ENCODE data around the gene OSBPL2. TPM values are rescaled to one million over a fixed set of nuclear protein-coding genes. Genes with fewer than 3 reads are reported as not detected.
A peak's percentile ranks its signal among the peaks of the same experiment; 100 is the strongest.

The OSBPL2 gene
- total and polyA plus RNA-seq, 9 of the 15 experiments (the other 6 are each of a cell fraction or from before 2014, with no cell fraction given) = 2.5 to 25.6 (median 14.1) TPM

DNA sequence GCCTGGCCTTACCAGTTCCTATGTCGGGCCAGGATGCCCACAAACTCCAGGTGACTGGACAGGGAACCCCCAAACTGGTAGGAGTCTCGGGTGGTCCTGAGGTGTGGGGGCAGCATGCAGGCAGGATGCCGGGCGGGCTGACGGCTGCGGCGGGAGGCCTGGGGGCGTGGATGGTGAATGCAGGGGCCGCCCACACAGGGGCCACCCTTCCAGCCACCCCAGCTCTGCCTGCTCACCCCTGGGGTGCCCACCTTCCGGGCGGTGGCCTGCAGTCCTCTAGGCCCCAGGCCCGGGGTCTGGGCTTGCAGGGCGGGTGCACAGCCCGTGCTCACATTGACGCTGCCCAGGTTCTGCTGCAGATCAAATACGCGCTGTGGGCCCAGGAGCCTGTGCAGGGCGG, 72.8 kb downstream of the OSBPL2 start:
- TF ChIP-seq RB1 (IDR thresholded peaks at IDR 0.05; ENCODE audit: low read depth) (no peak), CBFA2T3 (IDR thresholded peaks at IDR 0.05) (no peak), ZEB2 (IDR thresholded peaks at IDR 0.05) (no peak), ASH1L (IDR thresholded peaks at IDR 0.05; ENCODE audit: borderline replicate concordance, low read depth, partially characterized antibody) (no peak), SMC3 (conservative IDR thresholded peaks at IDR 0.05; ENCODE audit: insufficient read depth, low read depth, low read length) (no peak), RBM14 (IDR thresholded peaks at IDR 0.05; ENCODE audit: borderline replicate concordance, insufficient read depth, low read depth, low read length) (no peak)
- TF ChIP-seq, protein P1, sequence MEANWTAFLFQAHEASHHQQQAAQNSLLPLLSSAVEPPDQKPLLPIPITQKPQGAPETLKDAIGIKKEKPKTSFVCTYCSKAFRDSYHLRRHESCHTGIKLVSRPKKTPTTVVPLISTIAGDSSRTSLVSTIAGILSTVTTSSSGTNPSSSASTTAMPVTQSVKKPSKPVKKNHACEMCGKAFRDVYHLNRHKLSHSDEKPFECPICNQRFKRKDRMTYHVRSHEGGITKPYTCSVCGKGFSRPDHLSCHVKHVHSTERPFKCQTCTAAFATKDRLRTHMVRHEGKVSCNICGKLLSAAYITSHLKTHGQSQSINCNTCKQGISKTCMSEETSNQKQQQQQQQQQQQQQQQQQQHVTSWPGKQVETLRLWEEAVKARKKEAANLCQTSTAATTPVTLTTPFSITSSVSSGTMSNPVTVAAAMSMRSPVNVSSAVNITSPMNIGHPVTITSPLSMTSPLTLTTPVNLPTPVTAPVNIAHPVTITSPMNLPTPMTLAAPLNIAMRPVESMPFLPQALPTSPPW (CRISPR knock-in tag; IDR thresholded peaks at IDR 0.05) = no peak
- TF ChIP-seq, protein P2, sequence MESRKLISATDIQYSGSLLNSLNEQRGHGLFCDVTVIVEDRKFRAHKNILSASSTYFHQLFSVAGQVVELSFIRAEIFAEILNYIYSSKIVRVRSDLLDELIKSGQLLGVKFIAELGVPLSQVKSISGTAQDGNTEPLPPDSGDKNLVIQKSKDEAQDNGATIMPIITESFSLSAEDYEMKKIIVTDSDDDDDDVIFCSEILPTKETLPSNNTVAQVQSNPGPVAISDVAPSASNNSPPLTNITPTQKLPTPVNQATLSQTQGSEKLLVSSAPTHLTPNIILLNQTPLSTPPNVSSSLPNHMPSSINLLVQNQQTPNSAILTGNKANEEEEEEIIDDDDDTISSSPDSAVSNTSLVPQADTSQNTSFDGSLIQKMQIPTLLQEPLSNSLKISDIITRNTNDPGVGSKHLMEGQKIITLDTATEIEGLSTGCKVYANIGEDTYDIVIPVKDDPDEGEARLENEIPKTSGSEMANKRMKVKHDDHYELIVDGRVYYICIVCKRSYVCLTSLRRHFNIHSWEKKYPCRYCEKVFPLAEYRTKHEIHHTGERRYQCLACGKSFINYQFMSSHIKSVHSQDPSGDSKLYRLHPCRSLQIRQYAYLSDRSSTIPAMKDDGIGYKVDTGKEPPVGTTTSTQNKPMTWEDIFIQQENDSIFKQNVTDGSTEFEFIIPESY (CRISPR knock-in tag; IDR thresholded peaks at IDR 0.05) = peak; percentile 41; the same call in 1 of the 2 replicates
- ATAC-seq = no peak
- POLR2A ChIA-PET = interaction anchor here (0.6 kb wide), 1 partner anchor 217 kb away, joined by 3 read pairs; no protein-coding TSS in a partner anchor
- CTCF ChIA-PET (ENCODE audit: low intra/inter-chr PET ratio) = no interaction called here
- H3K79me2 ChIP-seq (ENCODE audit: control insufficient read depth, insufficient read depth, low read length) = 0 out of 3 replicates have a peak, but pooled peaks cover 5% of the 10 kb centered on the region
- no peak overlapping the region for H3K27ac ChIP-seq (ENCODE audit: extremely low read depth, low read depth, low read length)
- no peak overlapping the region for H3K9ac ChIP-seq (ENCODE audit: insufficient read depth in 1 of 2, low read depth in 2 of 2, low read length in 2 of 2)
- no TSS peak for BruUV-seq (replicated peaks)
- FAIRE-seq = no peak
- DNase-seq (ENCODE audit: extremely low read depth in 1 of 4, low spot score in 3 of 4) = no peak
- in situ Hi-C loops (cut with MboI) = no loop called here
- H3K9me3 ChIP-seq (replicated peaks; ENCODE audit: control insufficient read depth, insufficient read depth, low read depth, low read length) = no peaks in the 10 kb centered on the region
- intact Hi-C loops (cut with micrococcal nuclease) = no loop called here
- H4K20me1 ChIP-seq (replicated peaks; ENCODE audit: control insufficient read depth, insufficient read depth, low read length) = no peaks in the 10 kb centered on the region; the same call in 1 of the 2 replicates
- peaks cover 96% of the 10 kb centered on the region for H3K36me3 ChIP-seq (ENCODE audit: control insufficient read depth, insufficient read depth, low read length)
- H3K4me1 ChIP-seq (replicated peaks in 1 of 2; ENCODE audit: control insufficient read depth in 2 of 2, insufficient read depth in 2 of 2, low read length in 2 of 2) = peaks cover 0 to 40% of the 10 kb centered on the region in 2 experiments; a peak in 2 of 5 replicates
- WGBS (ENCODE audit: insufficient coverage, low coverage, missing lambda C conversion rate) = 91% methylated on average over 8 of the region's 18 CpGs
- H3K27me3 ChIP-seq (ENCODE audit: control insufficient read depth in 2 of 2, insufficient read depth in 2 of 2, low read length in 2 of 2) = no peaks in the 10 kb centered on the region
- no peak overlapping the region for H3K4me2 ChIP-seq (ENCODE audit: insufficient read depth, low read length)
- no peak overlapping the region for H3K4me3 ChIP-seq
- H2AFZ ChIP-seq (ENCODE audit: low read depth, low read length) = no peak overlapping the region
- H3K9me1 ChIP-seq (ENCODE audit: control insufficient read depth, insufficient read depth, low read length) = no peaks in the 10 kb centered on the region

Data from K562 (cell line).